GM21723 (cell line): ENCODE results near the gene TSPAN5.

Source experiments
- ATAC-seq: cut with Tn5 transposase; IDR thresholded peaks from one replicate; pipeline ENCODE4 v1.9.1; 2021; ENCODE audit warnings: mild to moderate bottlenecking, moderate library complexity; ENCODE audit not compliant: unreplicated experiment

TSPAN5 gene

GRCh38 chr4:98673978-98674377, 15.6 kb upstream of the TSPAN5 start:
- ATAC-seq: no peak

GRCh38 chr4:98673288-98673644, 14.9 kb upstream of the TSPAN5 start:
- no peak for ATAC-seq

GRCh38 chr4:98672583-98673287, 14.3 kb upstream of the TSPAN5 start:
- no peak for ATAC-seq

- no peak for ATAC-seq
Observed at GRCh38 chr4:98671131-98671530, 12.7 kb upstream of the TSPAN5 start.

- no peak for ATAC-seq
Observed at GRCh38 chr4:98670186-98670585, 11.8 kb upstream of the TSPAN5 start.

GRCh38 chr4:98669577-98669976, 11.2 kb upstream of the TSPAN5 start:
- ATAC-seq: no peak

- ATAC-seq: no peak
Observed at GRCh38 chr4:98664959-98665358, 6.5 kb upstream of the TSPAN5 start.

GRCh38 chr4:98663226-98664006, 5.0 kb upstream of the TSPAN5 start:
- peak; percentile 80 for ATAC-seq

- ATAC-seq: peak; percentile 2
Observed at GRCh38 chr4:98662626-98663225, 4.3 kb upstream of the TSPAN5 start.

- no peak for ATAC-seq
Observed at GRCh38 chr4:98662055-98662453, 3.6 kb upstream of the TSPAN5 start.

GRCh38 chr4:98661371-98662054, 3.1 kb upstream of the TSPAN5 start:
- ATAC-seq: no peak

- ATAC-seq: no peak
Observed at GRCh38 chr4:98659741-98660462, 1.5 kb upstream of the TSPAN5 start.

- ATAC-seq: no peak
Observed at GRCh38 chr4:98659106-98659592, 738 bp upstream of the TSPAN5 start.

- peak; percentile 23 for ATAC-seq
Observed at GRCh38 chr4:98657531-98658286, 702 bp downstream of the TSPAN5 start.

GRCh38 chr4:98656886-98657285, 1.5 kb downstream of the TSPAN5 start:
- no peak for ATAC-seq

- ATAC-seq: no peak
Observed at GRCh38 chr4:98656443-98656842, 2.0 kb downstream of the TSPAN5 start.

GRCh38 chr4:98653890-98654867, 4.2 kb downstream of the TSPAN5 start:
- no peak for ATAC-seq

GRCh38 chr4:98652996-98653395, 5.4 kb downstream of the TSPAN5 start:
- no peak for ATAC-seq

GRCh38 chr4:98648602-98649001, 9.8 kb downstream of the TSPAN5 start:
- no peak for ATAC-seq
